HepG2 (cell line): ENCODE measurements around the gene SOWAHB. TPM values are rescaled to one million over a fixed set of nuclear protein-coding genes. Genes with fewer than 3 reads are reported as not detected.

ENCODE experiments used
- ATAC-seq: fragments of 200-7000 bp; cut with Tn5 transposase; 3 replicates; pipeline ENCODE4 v1.9.1; 2020; ENCODE audit warnings: mild to moderate bottlenecking, moderate library complexity
- BruUV-seq: library from RNA; stranded (reverse); fragments of 400-500 nt; replicated peaks from 2 replicates; lab custom pipeline; 2021; lab: Mats Ljungman, UMichigan
- CTCF ChIA-PET: fragments of 300-600 bp; formaldehyde crosslinking; extraction: SDS; loops from one replicate; lab custom pipeline; 2021; ENCODE audit warnings: low total read pairs, inconsistent platforms, low intra/inter-chr PET ratio; lab: Yijun Ruan, JAX
- POLR2A ChIA-PET: fragments of 350-600 bp; sonication (Branson Sonifier 250); formaldehyde crosslinking; loops from one replicate; lab custom pipeline; 2020; ENCODE audit warnings: antibody characterized with exemption, inconsistent platforms; lab: Yijun Ruan, JAX
- DNase-seq: peaks from one replicate; pipeline ENCODE4 v3.0.0-alpha.2; 2015; ENCODE audit warnings: low spot score
- FAIRE-seq: peaks from 3 replicates; lab custom pipeline; 2011; peaks lifted over from hg19 to GRCh38; lab: Jason Lieb, UNC
- H2AFZ ChIP-seq: one replicate; pipeline ENCODE4 v1.6.1; 2011; ENCODE audit warnings: low read length, inconsistent platforms
- H3K27ac ChIP-seq: fragments of 300-600 bp; 3 replicates; pipeline ENCODE4 v1.8.0; 2011; ENCODE audit warnings: mixed run types, mild to moderate bottlenecking, mixed read lengths, low read length, inconsistent platforms; ENCODE audit not compliant: insufficient read depth; ENCODE audit errors: extremely low read length
- H3K27me3 ChIP-seq, 2 experiments: fragments of 200-600 bp in 1 of 2; 2 replicates in 1 of 2; 3 replicates in 1 of 2; pipeline versions ENCODE4 v1.6.0 to v1.8.0; 2011; ENCODE audit warnings: low read length in 2 of 2, mild to moderate bottlenecking in 2 of 2, moderate library complexity in 2 of 2, inconsistent platforms in 1 of 2; ENCODE audit not compliant: insufficient read depth in 2 of 2, control insufficient read depth in 1 of 2
- H3K36me3 ChIP-seq, 2 experiments: fragments of 200-600 bp in 1 of 2; replicated peaks in 1 of 2; 2 replicates in 1 of 2; 3 replicates in 1 of 2; pipeline versions ENCODE4 v1.5.1 to v1.8.0; 2011; ENCODE audit warnings: low read length in 2 of 2, inconsistent platforms in 1 of 2; ENCODE audit not compliant: insufficient read depth in 2 of 2, control insufficient read depth in 1 of 2
- H3K4me1 ChIP-seq: 2 replicates; pipeline ENCODE4 v1.5.1; 2012; ENCODE audit warnings: low read length, inconsistent platforms; ENCODE audit not compliant: insufficient read depth
- H3K4me2 ChIP-seq: 2 replicates; pipeline ENCODE4 v1.6.0; 2011; ENCODE audit warnings: low read depth, low read length, inconsistent platforms
- H3K4me3 ChIP-seq, 3 experiments: fragments of 200-600 bp in 1 of 3; sonication (generic), shearing (Covaris generic) in 1 of 3; replicated peaks in 1 of 3; 2 replicates each; pipeline ENCODE4 v1.5.1; 2011 to 2016; ENCODE audit warnings: low read length in 3 of 3, inconsistent platforms in 2 of 3, low read depth in 2 of 3, mild to moderate bottlenecking in 2 of 3, control low read depth in 1 of 3, mixed read lengths in 1 of 3; ENCODE audit not compliant: insufficient read depth in 1 of 3
- H3K79me2 ChIP-seq: one replicate; pipeline ENCODE4 v1.6.1; 2011; ENCODE audit warnings: low read length, inconsistent platforms; ENCODE audit not compliant: insufficient read depth
- H3K9ac ChIP-seq: 2 replicates; pipeline ENCODE4 v1.6.0; 2011; ENCODE audit warnings: mild to moderate bottlenecking, low read depth, low read length, inconsistent platforms; ENCODE audit not compliant: insufficient read depth
- H3K9me3 ChIP-seq: 2 replicates; pipeline ENCODE4 v1.5.1; 2012; ENCODE audit warnings: mild to moderate bottlenecking, low read length
- H4K20me1 ChIP-seq: 2 replicates; pipeline ENCODE4 v1.6.0; 2011; ENCODE audit warnings: inconsistent platforms, mild to moderate bottlenecking, low read length, moderate library complexity; ENCODE audit not compliant: insufficient read depth
- ZNF10 ChIP-seq: sonication (generic); formaldehyde crosslinking; IDR thresholded peaks from 2 replicates; pipeline ENCODE4 v1.4.0; 2020; ENCODE audit warnings: mild to moderate bottlenecking, low read depth, missing genetic modification reagents, borderline replicate concordance
- whole genome bisulfite sequencing: methylation state at CpG from one replicate; pipeline ENCODE4 v1.1.6; 2017; ENCODE audit warnings: low lambda C conversion rate; 5-methylcytosine and 5-hydroxymethylcytosine counted together
- in situ Hi-C: cut with HindIII; loops from 2 replicates; pipeline ENCODE4 v1.10.0; 2017; ENCODE audit warnings: low pct_unique_long_range_greater_than_20kb; ENCODE audit not compliant: extremely low pct_ligation_motif_present
- intact Hi-C: fragments of 100-400 bp; cut with micrococcal nuclease; formaldehyde crosslinking; loops from one replicate; pipeline ENCODE4 v1.10.0; 2022; ENCODE audit not compliant: unreplicated experiment
- polyA plus RNA-seq, 8 experiments: library from polyadenylated mRNA; depleted of rRNA in 3 of 8; stranded (reverse) in 7 of 8; unstranded in 1 of 8; fragments of >200 nt; fragmentation: Illumina TruSeq in 4 of 8; extraction: Trizol in 4 of 8; gene quantifications; 2 replicates each; pipeline versions ENCODE4 v1.2.1 to v1.2.3, GENCODE V29; 2011 to 2016; ENCODE audit warnings: low read depth in 4 of 8, missing spikeins in 1 of 8, mixed read lengths in 1 of 8; ENCODE audit not compliant: insufficient read depth in 1 of 8
- total RNA-seq, 5 experiments: library from RNA; depleted of rRNA; stranded (reverse); fragments of >200 nt; fragmentation: Illumina TruSeq; extraction: Trizol; gene quantifications; 2 replicates each; pipeline ENCODE4 v1.2.3, GENCODE V29; 2016; ENCODE audit warnings: low read depth in 1 of 5
- TF ChIP-seq, protein P1 (sequence below): sonication (generic); formaldehyde crosslinking; IDR thresholded peaks from one replicate; pipeline ENCODE4 v1.5.1; 2020; ENCODE audit warnings: mild to moderate bottlenecking, missing genetic modification reagents; ENCODE audit errors: not compliant biosample characterization

The SOWAHB gene
- total and polyA plus RNA-seq, 2 of the 13 experiments (the other 11 are each of a cell fraction or from before 2014, with no cell fraction given), result 0.12 to 0.51 TPM

DNA sequence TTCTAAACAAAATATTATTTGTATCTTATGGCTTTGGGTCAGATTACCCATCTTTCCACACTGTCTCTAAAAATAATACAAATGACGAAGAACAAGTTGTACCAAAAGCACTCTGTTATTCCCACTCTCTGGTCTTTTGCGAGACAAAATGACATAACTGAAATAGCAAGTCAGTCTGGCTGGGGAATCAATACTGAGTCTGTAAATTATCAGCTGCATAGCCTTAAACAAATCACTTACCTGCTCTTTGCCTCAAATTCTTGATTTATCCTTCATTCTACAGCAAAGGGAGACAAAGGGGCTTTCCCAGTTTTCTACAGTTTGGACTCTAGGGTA is 40.9 kb downstream of the SOWAHB start:
- TF ChIP-seq, protein P1, sequence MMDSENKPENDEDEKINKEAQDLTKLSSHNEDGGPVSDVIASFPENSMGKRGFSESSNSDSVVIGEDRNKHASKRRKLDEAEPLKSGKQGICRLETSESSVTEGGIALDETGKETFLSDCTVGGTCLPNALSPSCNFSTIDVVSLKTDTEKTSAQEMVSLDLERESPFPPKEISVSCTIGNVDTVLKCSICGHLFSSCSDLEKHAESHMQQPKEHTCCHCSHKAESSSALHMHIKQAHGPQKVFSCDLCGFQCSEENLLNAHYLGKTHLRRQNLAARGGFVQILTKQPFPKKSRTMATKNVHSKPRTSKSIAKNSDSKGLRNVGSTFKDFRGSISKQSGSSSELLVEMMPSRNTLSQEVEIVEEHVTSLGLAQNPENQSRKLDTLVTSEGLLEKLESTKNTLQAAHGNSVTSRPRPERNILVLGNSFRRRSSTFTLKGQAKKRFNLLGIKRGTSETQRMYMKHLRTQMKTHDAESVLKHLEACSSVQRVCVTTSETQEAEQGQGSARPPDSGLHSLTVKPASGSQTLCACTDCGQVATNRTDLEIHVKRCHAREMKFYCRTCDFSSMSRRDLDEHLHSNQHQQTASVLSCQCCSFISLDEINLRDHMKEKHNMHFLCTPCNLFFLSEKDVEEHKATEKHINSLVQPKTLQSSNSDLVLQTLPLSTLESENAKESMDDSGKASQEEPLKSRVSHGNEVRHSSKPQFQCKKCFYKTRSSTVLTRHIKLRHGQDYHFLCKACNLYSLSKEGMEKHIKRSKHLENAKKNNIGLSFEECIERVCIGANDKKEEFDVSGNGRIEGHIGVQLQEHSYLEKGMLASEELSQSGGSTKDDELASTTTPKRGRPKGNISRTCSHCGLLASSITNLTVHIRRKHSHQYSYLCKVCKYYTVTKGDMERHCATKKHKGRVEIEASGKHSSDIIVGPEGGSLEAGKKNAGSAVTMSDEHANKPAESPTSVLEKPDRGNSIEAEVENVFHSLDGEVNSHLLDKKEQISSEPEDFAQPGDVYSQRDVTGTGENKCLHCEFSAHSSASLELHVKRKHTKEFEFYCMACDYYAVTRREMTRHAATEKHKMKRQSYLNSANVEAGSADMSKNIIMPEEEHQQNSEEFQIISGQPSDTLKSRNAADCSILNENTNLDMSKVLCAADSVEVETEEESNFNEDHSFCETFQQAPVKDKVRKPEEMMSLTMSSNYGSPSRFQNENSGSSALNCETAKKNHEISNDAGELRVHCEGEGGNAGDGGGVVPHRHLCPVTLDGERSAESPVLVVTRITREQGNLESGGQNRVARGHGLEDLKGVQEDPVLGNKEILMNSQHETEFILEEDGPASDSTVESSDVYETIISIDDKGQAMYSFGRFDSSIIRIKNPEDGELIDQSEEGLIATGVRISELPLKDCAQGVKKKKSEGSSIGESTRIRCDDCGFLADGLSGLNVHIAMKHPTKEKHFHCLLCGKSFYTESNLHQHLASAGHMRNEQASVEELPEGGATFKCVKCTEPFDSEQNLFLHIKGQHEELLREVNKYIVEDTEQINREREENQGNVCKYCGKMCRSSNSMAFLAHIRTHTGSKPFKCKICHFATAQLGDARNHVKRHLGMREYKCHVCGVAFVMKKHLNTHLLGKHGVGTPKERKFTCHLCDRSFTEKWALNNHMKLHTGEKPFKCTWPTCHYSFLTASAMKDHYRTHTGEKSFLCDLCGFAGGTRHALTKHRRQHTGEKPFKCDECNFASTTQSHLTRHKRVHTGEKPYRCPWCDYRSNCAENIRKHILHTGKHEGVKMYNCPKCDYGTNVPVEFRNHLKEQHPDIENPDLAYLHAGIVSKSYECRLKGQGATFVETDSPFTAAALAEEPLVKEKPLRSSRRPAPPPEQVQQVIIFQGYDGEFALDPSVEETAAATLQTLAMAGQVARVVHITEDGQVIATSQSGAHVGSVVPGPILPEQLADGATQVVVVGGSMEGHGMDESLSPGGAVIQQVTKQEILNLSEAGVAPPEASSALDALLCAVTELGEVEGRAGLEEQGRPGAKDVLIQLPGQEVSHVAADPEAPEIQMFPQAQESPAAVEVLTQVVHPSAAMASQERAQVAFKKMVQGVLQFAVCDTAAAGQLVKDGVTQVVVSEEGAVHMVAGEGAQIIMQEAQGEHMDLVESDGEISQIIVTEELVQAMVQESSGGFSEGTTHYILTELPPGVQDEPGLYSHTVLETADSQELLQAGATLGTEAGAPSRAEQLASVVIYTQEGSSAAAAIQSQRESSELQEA (CRISPR knock-in tag), result no peak
- no peak for TF ChIP-seq ZNF10 (CRISPR knock-in tag)
- TF ChIP-seq, all 625 proteins: peak for 0
- Histone ChIP-seq H3K79me2 (no peaks in the 10 kb centered on the region), H3K9me3 (no peaks in the 10 kb centered on the region), H3K27me3 (no peaks in the 10 kb centered on the region), H2AFZ (no peak overlapping the region), H3K4me2 (no peak overlapping the region), H3K4me3 (no peak overlapping the region), H3K27ac (no peak overlapping the region), H3K36me3 (no peaks in the 10 kb centered on the region), H3K9ac (no peak overlapping the region), H4K20me1 (no peaks in the 10 kb centered on the region), H3K4me1 (peaks cover 42% of the 10 kb centered on the region)
- ATAC-seq (no peak), FAIRE-seq (no peak), DNase-seq (no peak)
- 25% methylated on average over 2 of the region's 2 CpGs for WGBS
- in situ Hi-C loops (no loop called here), intact Hi-C loops (loop anchor here (5.0 kb wide), 1 partner anchor 90 kb away; the partner anchor contains the start of gene SEPTIN11)
- POLR2A ChIA-PET, result interaction anchor here (1.7 kb wide), 1 partner anchor 25 kb away, joined by 5 read pairs; no protein-coding TSS in a partner anchor
- no TSS peak for BruUV-seq
- CTCF ChIA-PET, result no interaction called here
